Ramos (cell line): Measurements from ENCODE around the gene ARF3.

Source experiments
- in situ Hi-C: fragments of 300-500 bp; cut with MboI; formaldehyde crosslinking; loops from one replicate; pipeline ENCODE4 v1.14.3; 2022; ENCODE audit warnings: low sequenced_read_pairs; ENCODE audit not compliant: unreplicated experiment

The ARF3 gene

GRCh38 chr12:48982397-48983080 is 25.3 kb upstream of the ARF3 start:
- in situ Hi-C loops = no loop called here

DNA sequence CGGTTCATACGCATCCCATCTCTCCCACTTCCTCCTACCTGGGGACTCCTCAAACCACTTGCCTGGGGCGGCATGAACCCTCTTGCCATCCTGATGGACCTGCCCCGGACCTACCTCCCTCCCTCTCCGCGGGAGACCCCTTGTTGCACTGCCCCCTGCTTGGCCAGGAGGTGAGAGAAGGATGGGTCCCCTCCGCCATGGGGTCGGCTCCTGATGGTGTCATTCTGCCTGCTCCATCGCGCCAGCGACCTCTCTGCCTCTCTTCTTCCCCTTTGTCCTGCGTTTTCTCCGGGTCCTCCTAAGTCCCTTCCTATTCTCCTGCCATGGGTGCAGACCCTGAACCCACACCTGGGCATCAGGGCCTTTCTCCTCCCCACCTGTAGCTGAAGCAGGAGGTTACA is 24.5 kb upstream of the ARF3 start:
- in situ Hi-C loops = no loop called here

- in situ Hi-C loops = no loop called here
Measured at GRCh38 chr12:48980953-48981756, 23.9 kb upstream of the ARF3 start.

GRCh38 chr12:48980389-48980952 is 23.2 kb upstream of the ARF3 start:
- in situ Hi-C loops = no loop called here

GRCh38 chr12:48979602-48980388 is 22.5 kb upstream of the ARF3 start:
- in situ Hi-C loops = no loop called here

GRCh38 chr12:48978741-48979601 is 21.7 kb upstream of the ARF3 start:
- in situ Hi-C loops = no loop called here

DNA sequence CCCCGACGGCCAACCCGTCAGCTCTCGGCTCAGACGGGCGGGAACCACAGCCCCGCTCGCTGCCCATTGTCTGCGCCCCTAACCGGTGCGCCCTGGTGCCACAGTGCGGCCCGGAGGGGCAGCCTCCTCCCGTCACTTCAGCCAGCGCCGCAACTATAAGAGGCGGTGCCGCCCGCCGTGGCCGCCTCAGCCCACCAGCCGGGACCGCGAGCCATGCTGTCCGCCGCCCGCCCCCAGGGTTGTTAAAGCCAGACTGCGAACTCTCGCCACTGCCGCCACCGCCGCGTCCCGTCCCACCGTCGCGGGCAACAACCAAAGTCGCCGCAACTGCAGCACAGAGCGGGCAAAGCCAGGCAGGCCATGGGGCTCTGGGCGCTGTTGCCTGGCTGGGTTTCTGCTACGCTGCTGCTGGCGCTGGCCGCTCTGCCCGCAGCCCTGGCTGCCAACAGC is 21.0 kb upstream of the ARF3 start, which contains the start of gene WNT1:
WNT1 (plus strand) TSS at position 32 of the 450 bp plus-strand sequence; CDS start at position 361, 329 bp downstream.
- in situ Hi-C loops = no loop called here

GRCh38 chr12:48977290-48978281 is 20.3 kb upstream of the ARF3 start:
- in situ Hi-C loops = no loop called here

DNA sequence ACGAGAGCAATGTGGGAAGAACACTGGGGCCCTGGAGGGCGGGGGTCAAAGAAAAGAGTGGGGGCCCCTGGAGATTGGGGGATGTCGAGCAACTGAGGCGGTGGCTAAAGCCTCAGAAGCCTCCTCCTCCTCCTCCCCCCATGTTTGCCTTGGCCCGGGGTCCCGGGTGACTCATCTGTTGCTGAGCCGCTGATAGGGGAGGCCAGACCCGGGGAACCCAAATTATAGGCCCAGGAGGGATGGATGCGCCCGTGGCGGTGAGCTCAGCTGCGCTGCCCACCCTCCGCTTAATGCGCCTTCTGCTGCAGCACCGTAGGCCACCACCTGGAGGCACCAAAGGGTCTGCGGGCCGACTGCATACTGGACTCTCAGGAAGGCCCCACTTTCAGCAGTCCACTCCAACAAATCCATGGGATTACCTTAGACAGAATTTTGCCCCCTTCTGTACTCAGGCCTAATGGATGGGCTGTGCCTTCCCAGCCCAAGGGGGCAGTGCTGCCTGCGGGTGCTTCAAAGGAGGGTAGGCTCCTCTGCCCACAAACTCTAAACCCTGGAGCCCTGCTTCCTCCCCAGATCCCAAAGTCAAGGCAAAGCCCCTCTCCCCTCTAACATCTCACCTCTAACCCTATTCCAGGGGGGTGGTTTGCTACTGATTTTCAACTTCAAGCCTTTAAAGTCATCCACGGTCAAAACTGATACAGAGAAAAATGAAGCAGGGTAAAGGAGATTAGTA is 16.8 kb upstream of the ARF3 start:
- in situ Hi-C loops = no loop called here

DNA sequence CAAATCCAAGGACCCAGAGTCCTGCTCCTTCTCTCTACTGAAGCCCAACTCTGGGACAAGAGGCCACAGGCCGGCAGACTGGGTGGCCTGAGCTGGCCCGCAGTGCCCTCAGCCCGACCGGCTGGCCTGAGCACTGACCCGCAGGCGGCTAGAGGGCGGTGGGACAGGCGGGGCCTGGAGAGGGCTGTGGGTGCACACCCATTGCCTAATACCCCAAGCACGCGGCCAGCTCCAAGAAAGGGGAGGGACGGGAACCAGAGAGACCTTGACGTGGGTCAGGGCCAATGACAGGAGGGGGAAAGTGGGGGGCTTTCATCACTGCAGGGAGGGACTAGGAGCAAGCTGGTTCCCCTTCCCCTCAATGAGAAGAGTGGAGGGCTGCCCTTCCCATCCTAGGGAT is 16.2 kb upstream of the ARF3 start:
- in situ Hi-C loops = no loop called here

- in situ Hi-C loops = no loop called here
Measured at GRCh38 chr12:48972952-48973483, 15.7 kb upstream of the ARF3 start.

DNA sequence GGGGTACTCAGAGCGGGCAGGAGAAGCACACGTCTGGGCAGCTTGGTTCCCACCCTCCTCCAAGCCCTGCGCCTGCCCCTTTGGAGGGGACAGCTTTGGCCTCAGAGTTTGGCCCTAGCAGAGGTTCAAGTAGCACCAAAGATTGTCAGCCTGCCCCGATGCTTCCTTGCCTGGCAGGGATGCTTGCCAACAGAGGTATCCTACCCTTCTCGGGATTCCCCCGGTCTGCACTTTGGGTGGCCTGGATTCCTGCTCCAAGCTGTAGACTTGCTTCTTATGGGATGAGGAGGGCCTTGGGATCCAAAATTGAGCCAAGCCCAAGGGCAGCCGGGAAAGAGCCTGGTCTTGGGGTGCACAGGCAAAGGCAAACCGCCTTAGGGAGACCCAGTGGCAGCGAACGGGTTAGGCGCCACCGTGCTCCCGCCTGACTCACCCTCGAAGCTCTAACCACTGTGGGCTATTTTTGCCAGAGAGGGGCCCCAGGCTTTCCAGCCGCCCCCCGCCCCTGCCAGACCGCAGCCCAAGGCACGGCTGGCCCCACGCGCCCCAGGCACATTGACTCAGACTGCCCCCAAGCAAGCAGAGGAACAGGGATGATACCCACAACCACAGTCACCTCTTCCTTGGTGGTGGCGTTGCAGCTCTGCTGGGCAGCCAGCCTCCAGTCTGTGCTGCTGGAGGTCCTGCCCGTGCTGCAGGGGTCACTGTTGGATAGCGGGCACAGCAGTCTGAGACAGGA is 15.1 kb upstream of the ARF3 start:
- in situ Hi-C loops = no loop called here

GRCh38 chr12:48970702-48971334 is 13.5 kb upstream of the ARF3 start:
- in situ Hi-C loops = no loop called here

- in situ Hi-C loops = no loop called here
Measured at GRCh38 chr12:48969833-48970701, 12.8 kb upstream of the ARF3 start.

- in situ Hi-C loops = no loop called here
Measured at GRCh38 chr12:48969160-48969771, 12.0 kb upstream of the ARF3 start.
